ENCODE measurements around the gene DYNLT2B.

GRCh38 chr3:196246612-196247308 is 71.3 kb downstream of the DYNLT2B start:
- TF ChIP-seq EZH2 (optimal IDR thresholded peaks at IDR 0.05; ENCODE audit: low read depth, low read length) (no peak), CTCF (IDR thresholded peaks at IDR 0.05; ENCODE audit: low read length) (no peak)

All from MM.1S (cell line).